ENCODE data around the gene ITSN1. TPM values are rescaled to one million over a fixed set of nuclear protein-coding genes. Genes with fewer than 3 reads are reported as not detected.
A peak's percentile ranks its signal among the peaks of the same experiment; 100 is the strongest.

Gene ITSN1
- total and polyA plus RNA-seq, 8 donors = 6.0 to 83.5 (median 25.4) TPM

DNA sequence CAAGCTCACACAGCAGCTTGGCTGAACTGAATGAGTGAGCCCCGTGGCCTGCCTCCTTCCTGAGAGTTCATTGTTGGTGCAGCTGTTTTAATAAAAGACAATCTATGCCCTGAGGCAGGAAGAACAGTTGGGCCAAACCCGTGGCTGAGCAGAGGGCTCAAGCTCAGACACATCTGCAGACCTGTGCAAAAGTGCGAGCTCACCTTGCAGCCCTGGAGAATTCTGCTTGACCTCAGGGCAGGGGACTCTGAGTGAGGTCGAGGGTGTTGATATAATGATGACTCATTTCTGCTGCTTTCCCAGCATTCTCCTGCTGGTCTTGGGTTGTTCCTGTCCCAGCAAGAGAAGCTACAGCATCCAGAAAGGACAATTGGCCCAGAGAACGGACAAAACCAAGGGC lies 212.3 kb downstream of the ITSN1 start:
- no peak overlapping the region for H3K4me3 ChIP-seq
- H3K9me3 ChIP-seq = no peaks in the 10 kb centered on the region
- TF ChIP-seq POLR2AphosphoS5 (IDR thresholded peaks at IDR 0.05) (no peak), POLR2A (IDR thresholded peaks at IDR 0.05) (no peak)
- peaks cover 0 to 8% (median 0%) of the 10 kb centered on the region in 4 donors for H3K4me1 ChIP-seq
- intact Hi-C loops (cut with DNase I; ENCODE audit: low total_unique reads) = no loop called here
- H3K27ac ChIP-seq = no peak overlapping the region
- no peak for DNase-seq
- 56 to 61% (median 59%) methylated on average over 5 of the region's 5 CpGs for WGBS, 5 donors
- H3K27me3 ChIP-seq = no peaks in the 10 kb centered on the region
- no peaks in the 10 kb centered on the region for H3K36me3 ChIP-seq

DNA sequence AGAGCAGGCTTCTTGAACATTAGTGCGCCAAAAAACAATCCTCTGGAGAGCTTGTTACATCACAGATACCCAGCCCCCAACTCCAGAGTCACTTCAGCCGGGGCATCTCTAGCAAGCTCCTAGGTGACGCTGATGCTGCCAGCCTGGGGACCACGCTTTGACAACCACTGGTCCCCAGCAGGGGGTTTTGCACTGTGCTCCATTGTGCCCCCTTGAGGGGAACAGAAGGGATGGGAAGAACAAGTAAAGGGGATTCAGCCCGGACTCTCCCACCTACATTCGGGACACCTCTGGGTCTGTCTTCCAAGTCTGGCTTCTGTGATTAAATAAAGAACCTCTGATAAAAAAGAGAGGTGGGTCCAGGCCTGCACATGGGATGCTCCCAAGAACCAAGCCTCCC lies 212.9 kb downstream of the ITSN1 start:
- WGBS, 5 donors = 90 to 97% (median 92%) methylated on average over 6 of the region's 6 CpGs
- no peaks in the 10 kb centered on the region for H3K27me3 ChIP-seq
- TF ChIP-seq POLR2A (IDR thresholded peaks at IDR 0.05) (no peak), EP300 (IDR thresholded peaks at IDR 0.05) (no peak)
- H3K4me1 ChIP-seq = peaks cover 0 to 8% (median 0%) of the 10 kb centered on the region in 4 donors
- H3K9me3 ChIP-seq = no peaks in the 10 kb centered on the region
- DNase-seq = no peak
- intact Hi-C loops (cut with DNase I; ENCODE audit: low total_unique reads) = no loop called here
- no peaks in the 10 kb centered on the region for H3K36me3 ChIP-seq
- no peak overlapping the region for H3K4me3 ChIP-seq
- no peak overlapping the region for H3K27ac ChIP-seq

DNA sequence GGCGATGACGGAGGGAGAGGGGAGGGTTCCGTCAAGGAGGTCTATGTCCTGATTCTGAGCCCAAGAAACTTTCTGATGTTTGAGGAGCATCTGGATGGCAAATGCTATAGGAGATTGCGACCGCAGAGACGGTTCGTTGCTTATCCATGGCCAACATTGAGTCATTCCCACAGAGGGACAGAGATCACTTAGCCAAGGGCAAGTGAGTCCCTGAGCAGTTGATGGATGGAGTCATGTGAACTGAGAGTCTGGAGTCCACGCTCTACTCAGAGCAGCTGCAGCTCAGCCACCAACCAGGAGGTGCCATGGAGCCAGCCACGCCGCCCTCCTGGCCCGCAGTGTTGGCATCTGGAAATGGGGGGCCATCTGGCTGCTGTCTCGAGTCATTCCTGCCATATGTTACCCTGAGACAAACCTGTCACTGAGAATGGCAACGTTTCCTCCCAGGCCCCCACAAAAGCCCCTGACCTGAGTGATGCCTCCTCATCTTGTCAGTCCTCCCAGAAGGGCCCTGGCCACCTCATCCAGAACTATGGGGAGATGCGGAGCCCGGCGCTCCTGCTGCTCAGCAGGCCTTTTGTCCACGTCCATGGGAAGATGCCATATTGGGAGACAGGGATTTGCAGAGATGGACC lies 214.7 kb downstream of the ITSN1 start:
- Histone ChIP-seq H3K9me3 (no peaks in the 10 kb centered on the region), H3K27me3 (no peaks in the 10 kb centered on the region), H3K4me1 (peaks cover 0 to 8% (median 0%) of the 10 kb centered on the region in 4 donors), H3K27ac (no peak overlapping the region), H3K4me3 (no peak overlapping the region), H3K36me3 (no peaks in the 10 kb centered on the region)
- TF ChIP-seq POLR2AphosphoS5 (IDR thresholded peaks at IDR 0.05) (no peak), POLR2A (IDR thresholded peaks at IDR 0.05) (no peak), EP300 (IDR thresholded peaks at IDR 0.05) (no peak)
- TF ChIP-seq, protein P1, sequence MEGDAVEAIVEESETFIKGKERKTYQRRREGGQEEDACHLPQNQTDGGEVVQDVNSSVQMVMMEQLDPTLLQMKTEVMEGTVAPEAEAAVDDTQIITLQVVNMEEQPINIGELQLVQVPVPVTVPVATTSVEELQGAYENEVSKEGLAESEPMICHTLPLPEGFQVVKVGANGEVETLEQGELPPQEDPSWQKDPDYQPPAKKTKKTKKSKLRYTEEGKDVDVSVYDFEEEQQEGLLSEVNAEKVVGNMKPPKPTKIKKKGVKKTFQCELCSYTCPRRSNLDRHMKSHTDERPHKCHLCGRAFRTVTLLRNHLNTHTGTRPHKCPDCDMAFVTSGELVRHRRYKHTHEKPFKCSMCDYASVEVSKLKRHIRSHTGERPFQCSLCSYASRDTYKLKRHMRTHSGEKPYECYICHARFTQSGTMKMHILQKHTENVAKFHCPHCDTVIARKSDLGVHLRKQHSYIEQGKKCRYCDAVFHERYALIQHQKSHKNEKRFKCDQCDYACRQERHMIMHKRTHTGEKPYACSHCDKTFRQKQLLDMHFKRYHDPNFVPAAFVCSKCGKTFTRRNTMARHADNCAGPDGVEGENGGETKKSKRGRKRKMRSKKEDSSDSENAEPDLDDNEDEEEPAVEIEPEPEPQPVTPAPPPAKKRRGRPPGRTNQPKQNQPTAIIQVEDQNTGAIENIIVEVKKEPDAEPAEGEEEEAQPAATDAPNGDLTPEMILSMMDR (IDR thresholded peaks at IDR 0.05) = no peak
- DNase-seq = no peak
- 91 to 94% (median 92%) methylated on average over 13 to 17 of the region's 17 CpGs for whole genome bisulfite sequencing, 5 donors
- intact Hi-C loops (cut with DNase I; ENCODE audit: low total_unique reads) = no loop called here

DNA sequence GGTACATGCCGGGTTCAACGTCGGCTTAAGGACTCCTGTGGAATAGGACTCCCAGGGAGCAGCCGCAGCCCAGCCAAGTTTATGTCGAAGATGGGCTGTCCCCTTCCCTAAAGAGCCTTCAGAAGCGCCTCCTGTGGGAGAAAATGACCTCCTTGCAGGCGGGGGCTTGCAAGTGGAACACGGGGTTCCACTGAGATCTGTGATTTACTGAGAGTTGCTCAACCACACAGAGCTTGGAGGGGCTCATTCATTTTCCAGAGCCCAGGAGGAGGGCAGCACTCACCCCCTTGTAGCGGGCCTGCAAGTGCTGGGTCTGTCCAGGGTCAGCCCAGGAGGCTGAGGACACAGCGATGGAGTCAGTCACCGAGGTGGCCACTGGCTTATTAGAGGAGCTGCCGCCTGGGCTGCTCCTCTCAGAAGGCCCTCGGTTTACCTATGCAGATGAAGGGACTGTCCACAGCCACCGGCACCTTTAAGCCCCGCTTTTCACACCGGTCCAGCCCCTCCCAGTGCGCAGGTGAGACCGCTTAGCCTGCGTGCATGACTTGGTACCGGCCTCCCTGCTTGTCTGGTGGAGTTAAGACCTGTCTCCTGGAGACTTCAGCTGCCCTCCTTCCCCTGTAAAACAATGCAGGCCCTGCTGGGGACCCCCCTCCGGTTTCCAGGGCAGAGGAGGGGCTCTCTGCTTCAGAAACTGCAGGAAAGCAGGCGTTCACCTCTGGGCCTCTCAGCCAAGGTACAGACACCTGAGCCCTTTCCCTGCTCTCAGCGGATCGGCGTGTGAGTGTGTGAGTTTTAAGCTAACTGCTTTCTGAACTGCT lies 215.8 kb downstream of the ITSN1 start:
- Histone ChIP-seq H3K36me3 (no peaks in the 10 kb centered on the region), H3K9me3 (no peaks in the 10 kb centered on the region), H3K27me3 (no peaks in the 10 kb centered on the region), H3K4me3 (no peak overlapping the region), H3K27ac (peak overlapping the region in 1 of 5 donors; percentile 65), H3K4me1 (peaks cover 0 to 8% (median 0%) of the 10 kb centered on the region in 4 donors)
- WGBS, 5 donors = 74 to 81% (median 76%) methylated on average over 20 to 25 of the region's 25 CpGs
- no peak for DNase-seq
- intact Hi-C loops (cut with DNase I; ENCODE audit: low total_unique reads) = no loop called here
- TF ChIP-seq, protein P1 (IDR thresholded peaks at IDR 0.05) = no peak
- no peak for TF ChIP-seq POLR2AphosphoS5 (IDR thresholded peaks at IDR 0.05)
- TF ChIP-seq EP300 (IDR thresholded peaks at IDR 0.05) = no peak
- no peak for TF ChIP-seq POLR2A (IDR thresholded peaks at IDR 0.05)

DNA sequence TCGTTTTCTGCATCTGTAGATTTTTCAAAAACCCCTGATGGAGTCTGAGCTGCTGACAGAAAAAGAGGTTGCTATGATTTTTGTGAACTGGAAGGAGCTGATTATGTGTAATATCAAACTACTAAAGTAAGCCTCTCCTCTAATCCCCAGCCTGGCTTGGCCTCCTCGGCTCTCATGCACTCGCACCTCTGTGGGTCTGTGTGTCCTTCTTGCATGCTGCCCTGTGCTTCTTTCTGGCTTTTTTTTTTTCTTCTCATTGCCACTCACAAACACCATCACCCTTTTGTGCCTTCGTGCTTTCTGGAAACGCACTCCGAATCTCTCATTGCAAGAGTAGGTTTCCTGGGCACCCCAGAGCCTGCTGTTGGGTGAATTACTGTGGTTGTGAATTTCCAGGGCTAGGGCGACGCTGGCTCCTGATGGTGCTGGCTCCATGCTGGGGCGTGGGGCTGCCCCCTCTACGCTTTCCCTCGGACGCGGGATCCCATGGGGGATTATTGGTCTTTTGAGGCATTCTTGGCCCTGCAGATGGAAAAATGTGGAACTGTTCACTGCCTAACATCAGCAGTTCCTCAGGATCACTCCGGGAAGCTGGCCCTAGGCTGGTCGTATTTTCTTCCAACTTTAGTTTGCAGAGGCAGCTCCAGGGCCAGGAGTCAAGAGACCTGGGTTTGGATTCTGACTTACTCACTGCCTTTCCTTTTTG lies 216.5 kb downstream of the ITSN1 start:
- WGBS, 5 donors = 59 to 86% (median 73%) methylated on average over 15 of the region's 15 CpGs
- intact Hi-C loops (cut with DNase I; ENCODE audit: low total_unique reads) = no loop called here
- DNase-seq = peak in 1 of 2 donors; percentile 34
- H3K27ac ChIP-seq = peak overlapping the region in 1 of 5 donors; percentile 65
- H3K9me3 ChIP-seq = no peaks in the 10 kb centered on the region
- peaks cover 0 to 8% (median 0%) of the 10 kb centered on the region in 4 donors for H3K4me1 ChIP-seq
- H3K36me3 ChIP-seq = no peaks in the 10 kb centered on the region
- no peak for TF ChIP-seq POLR2AphosphoS5 (IDR thresholded peaks at IDR 0.05)
- TF ChIP-seq, protein P1 (IDR thresholded peaks at IDR 0.05) = no peak
- TF ChIP-seq POLR2A (IDR thresholded peaks at IDR 0.05) = no peak
- TF ChIP-seq EP300 (IDR thresholded peaks at IDR 0.05) = no peak
- H3K27me3 ChIP-seq = no peaks in the 10 kb centered on the region
- no peak overlapping the region for H3K4me3 ChIP-seq
